Upper lobe of left lung (tissue), 4 donors: ENCODE results near the gene RPRD1B.

Experiments used
- CTCF ChIP-seq, 6 experiments: fragments of 450-650 bp in 4 of 6; fragments of 200-600 bp in 2 of 6; sonication (generic) in 2 of 6; IDR thresholded peaks; one replicate each; pipeline ENCODE4 v1.5.1; 2016 to 2019; ENCODE audit warnings: antibody characterized with exemption in 6 of 6
- POLR2A ChIP-seq, 4 donors: fragments of 450-650 bp; IDR thresholded peaks; one replicate each; pipeline ENCODE4 v1.5.1; 2016 to 2017; ENCODE audit warnings: antibody characterized with exemption in 4 of 4, mild to moderate bottlenecking in 2 of 4

GRCh38 chr20:38120625-38120988, 87.1 kb downstream of the RPRD1B start:
- no peak for TF ChIP-seq CTCF (IDR thresholded peaks at IDR 0.05)
- TF ChIP-seq POLR2A (IDR thresholded peaks at IDR 0.05), result no peak
